NCI-H524 treated with DMSO at 0.1 percent for 48 hours (cell line): ENCODE measurements around the gene NRBF2.
A peak's percentile ranks its signal among the peaks of the same experiment; 100 is the strongest.
"Not testable (repeated sequence)": the region's sequence is repeated elsewhere in the genome, so short reads cannot be mapped to it uniquely, and the experiment has no call there.

ENCODE experiments used
- DNase-seq: peaks from one replicate; lab custom pipeline; 2025; lab: John Stamatoyannopoulos, UW

Gene NRBF2

DNA sequence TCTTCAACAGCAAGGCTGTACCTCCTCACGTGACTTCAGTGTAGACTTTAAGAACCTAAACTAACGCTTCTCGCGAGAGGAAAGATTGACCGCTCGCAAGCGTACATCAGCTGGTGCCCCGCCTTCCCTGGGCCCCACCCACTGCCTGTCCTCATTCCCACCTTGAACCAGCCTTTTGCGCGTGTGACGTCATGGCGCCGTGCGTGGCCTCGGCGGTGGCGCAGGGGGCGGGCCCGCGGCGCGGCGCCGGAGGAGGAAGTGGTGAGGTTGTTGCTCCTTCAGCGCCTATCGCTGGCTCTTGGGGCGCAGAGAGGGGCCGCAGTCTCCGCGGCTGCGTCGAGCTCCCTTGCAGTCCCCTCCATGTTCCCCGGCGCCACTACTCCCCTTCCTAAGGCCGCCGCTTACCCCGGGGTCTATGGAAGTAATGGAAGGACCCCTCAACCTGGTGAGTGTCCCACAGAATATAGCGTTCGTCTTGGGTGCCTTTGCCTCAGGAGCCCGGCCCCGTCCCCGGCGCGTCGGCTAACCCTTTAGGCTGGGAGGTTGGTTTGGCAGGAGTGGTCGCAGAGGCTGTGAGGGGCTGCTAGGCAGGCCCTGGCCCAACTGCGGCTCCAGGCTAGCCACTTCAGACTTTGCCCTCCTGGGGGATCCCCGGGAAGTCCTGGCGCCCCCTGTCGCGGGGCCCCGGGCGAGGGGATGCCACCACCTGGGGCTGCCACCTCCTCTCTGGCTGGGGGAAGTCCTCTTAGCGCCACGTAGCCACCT is at the start of gene NRBF2:
NRBF2 (plus strand) TSS at position 273 of the 765 bp plus-strand sequence; CDS start at position 416, 143 bp downstream.
- DNase-seq, result peak; percentile 65

- not testable (repeated sequence) for DNase-seq
Observed at GRCh38 chr10:63083406-63083805, 49.7 kb upstream of the NRBF2 start.

DNA sequence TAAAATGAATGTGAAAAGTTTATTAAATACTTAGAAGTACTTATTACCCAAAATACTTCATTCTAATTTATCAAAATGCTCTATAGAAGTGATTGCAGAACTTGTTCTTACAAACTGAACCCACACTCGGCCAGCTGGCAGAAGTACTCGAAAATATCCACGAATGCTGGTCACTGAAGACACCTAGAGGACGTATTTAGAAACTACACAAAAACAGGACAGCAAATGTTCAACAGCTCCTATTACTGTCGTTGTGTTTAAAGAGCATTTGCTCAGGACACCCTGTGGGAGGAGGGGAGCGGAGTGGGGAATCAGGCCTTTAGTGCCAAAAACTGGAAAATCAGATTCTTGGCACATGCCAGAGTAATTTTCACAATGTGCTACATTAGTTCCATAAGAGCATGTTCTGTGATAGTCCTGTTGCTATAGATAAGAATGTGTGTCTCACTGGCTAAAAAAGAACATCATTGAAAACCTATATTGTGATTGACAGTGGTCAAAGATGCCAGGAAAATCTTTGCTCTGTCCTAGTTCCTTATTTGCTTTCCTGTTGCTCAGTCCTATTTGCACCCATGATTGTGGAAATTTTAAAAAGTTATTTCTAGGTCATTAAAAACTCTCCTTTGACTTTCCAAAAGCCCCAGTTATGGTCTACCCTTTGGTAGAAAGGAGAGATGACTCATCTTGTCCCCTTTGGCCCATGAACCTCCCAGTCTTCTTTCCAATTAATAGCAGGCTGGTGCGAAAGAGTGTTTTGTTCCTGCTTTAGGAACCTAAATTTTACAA is 49.0 kb upstream of the NRBF2 start:
- peak; percentile 9 for DNase-seq

DNA sequence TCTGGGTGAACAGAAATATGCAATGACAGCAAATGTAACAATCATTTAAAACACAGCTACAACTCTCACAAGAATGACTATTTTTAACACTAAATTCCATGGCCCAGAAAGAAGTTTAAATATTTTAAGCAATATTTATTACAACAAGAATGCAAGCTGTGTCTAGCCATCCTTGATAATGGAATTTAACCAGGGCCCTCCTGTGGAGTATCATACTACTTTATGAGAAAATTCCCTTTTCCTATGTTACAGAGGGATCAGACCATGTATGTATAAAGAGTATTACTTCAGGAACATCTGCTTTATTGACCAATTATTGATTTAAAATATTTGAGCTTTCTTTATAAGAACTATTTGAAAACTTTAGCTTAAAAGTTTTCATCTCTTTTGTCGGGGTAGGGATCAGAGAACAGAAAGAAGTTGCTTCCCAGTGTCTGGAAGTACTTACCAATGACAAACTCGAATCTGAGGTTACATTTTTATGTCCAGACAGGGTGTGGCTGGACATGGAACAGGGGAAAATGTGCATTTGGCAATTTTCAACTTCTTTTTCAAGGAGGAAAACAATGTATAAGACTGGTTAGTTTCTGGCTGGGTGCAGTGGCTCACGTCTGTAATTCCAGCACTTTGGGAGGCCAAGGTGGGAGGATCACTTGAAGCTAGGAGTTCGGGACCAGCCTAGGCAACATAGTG is 48.3 kb upstream of the NRBF2 start:
- no peak for DNase-seq

DNA sequence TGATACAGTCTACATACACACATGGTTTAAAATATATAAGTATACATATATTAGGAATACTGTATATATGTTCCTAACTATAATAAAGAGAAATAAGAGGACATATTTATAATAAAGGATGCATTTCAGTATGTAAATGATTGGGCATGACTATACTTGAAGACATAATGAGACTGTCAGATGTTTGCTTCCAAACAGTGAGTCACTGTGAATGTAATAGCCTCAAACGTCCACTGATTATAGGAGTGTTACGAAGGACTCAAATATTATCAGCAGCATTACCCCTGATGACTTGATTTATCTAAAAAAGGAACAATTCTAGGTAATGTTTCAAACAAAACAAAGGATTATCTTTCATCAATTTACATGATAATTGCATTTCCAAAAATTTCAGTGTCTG is 39.9 kb upstream of the NRBF2 start:
- no peak for DNase-seq

GRCh38 chr10:63094405-63094804 is 38.7 kb upstream of the NRBF2 start:
- no peak for DNase-seq

- DNase-seq, result no peak
Observed at GRCh38 chr10:63094881-63095280, 38.2 kb upstream of the NRBF2 start.

DNA sequence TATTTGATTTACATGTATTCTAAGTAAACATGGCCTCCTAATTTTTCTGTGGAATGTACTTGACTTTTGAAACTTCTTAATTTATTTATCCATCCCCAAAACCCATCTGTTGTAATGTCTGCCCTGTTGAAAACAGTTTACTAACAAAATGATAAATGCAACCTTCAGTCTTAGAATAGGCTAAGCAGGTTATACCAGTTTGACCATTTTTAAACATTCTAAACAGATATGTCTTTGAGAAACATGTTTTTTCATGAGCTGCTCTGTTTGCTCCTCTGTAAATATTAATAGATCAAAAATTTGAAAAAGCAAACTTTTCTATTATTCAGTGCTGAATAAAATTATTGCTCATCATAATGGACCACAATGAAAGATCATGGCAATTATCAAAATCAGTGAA is 33.4 kb upstream of the NRBF2 start:
- no peak for DNase-seq

DNA sequence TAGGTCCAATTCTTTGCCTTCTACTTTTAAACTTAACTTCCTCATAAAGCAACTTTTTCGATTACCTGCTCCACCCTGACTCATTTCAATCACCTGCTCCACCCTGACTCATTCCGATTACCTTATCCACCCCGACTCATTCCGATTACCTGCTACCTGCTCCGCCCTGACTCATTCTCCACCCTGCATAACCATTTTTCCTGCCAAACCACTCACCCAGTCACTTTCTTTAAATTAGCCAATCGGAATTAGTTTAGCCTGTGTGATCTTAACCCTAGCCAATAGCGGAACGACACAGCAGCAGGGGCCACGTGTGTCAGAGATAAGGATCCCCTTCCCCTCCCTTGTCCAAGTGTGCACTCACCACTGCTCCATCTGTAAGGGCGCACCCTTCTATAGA is 32.0 kb upstream of the NRBF2 start:
- not testable (repeated sequence) for DNase-seq

- not testable (repeated sequence) for DNase-seq
Observed at GRCh38 chr10:63102279-63102883, 30.7 kb upstream of the NRBF2 start.

GRCh38 chr10:63103178-63103577 is 29.9 kb upstream of the NRBF2 start:
- DNase-seq, result not testable (repeated sequence)

DNA sequence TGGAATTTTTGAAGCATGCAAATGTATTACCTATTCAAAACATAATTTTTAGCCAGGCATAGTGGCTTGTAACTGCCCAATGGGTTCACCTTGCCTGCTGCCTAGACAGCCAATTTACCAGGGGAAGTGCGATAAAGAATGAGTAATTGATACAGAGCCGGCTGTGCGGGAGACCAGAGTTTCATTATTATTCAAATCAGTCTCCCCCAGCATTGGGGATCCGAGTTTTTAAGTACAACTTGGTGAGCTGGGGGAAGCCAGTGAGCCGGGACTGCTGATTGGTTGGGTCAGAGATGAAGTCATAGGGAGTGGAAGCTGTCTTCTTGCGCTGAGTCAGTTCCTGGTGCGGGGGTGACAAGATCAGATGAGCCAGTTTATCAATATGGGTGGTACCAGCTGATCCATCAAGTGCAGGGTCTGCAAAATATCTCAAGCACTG is 29.1 kb upstream of the NRBF2 start:
- DNase-seq, result no peak

- DNase-seq, result no peak
Observed at GRCh38 chr10:63105225-63106110, 27.7 kb upstream of the NRBF2 start.

DNA sequence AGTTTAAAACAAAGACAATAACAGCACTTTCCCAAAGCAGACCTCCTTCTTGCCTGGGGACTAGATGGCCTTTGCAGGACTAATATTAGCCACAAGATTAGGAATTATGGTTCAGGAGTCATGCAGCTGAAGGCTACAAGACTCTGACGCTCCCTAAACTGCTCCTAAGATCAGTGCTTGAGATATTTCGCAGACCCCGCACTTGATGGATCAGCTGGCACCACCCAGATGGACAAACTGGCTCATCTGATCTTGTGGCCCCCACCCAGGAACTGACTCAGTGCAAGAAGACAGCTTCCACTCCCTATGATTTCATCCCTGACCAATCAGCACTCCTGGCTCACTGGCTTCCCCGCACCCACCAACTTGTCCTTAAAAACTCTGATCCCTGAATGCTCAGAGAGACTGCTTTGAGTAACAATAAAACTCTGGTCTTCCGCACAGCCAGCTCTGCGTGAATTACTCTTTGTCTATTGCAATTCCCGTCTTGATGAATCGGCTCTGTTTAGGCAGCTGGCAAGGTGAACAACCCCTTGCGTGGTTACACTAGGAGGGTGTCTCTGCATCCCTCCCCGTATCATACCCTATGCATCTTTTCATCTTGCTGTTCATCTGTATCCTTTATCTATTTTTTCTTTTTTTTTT is 26.9 kb upstream of the NRBF2 start:
- no peak for DNase-seq

DNA sequence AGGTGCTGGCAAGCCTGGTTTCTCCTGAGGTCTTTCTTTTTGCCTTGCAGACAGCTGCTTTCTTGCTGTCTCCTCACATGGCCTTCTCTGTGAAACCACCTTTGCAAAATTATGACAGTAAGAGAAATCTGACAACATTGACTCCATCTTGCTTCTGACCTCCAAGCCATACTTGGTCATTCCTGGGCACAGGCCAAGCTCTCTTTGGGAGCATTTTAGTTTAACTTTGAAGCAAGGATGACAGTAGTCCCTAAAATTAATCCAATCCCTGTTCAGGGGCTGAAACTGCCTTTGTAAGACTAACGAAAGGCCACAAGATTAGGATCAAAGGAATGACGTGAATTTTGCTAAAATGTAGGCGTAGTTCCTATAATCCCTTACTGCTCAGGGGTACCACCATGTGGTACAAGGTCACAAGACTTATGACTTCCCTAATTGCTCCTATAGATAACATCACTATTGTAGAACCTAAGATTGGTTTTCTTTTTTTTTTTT is 25.1 kb upstream of the NRBF2 start:
- no peak for DNase-seq

DNA sequence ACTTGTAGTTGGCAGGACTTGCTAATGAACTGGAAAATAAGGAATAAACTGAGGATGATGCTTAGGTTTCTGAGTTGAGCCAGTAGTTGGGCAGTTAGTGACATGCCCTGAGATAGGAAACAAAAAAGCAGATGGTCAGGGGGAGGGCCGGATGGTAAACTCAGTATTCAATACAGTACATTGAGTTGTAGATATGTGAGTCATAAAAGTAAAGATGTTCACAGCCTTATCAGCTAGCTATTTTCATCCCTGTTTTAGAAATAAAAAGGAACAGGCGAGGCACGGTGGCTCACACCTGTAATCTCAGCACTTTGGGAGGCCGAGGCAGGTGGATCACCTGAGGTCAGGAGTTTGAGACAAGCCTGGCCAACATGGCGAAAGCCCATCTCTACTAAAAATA is 22.2 kb upstream of the NRBF2 start:
- DNase-seq, result no peak

- DNase-seq, result no peak
Observed at GRCh38 chr10:63114031-63114814, 18.9 kb upstream of the NRBF2 start.

DNA sequence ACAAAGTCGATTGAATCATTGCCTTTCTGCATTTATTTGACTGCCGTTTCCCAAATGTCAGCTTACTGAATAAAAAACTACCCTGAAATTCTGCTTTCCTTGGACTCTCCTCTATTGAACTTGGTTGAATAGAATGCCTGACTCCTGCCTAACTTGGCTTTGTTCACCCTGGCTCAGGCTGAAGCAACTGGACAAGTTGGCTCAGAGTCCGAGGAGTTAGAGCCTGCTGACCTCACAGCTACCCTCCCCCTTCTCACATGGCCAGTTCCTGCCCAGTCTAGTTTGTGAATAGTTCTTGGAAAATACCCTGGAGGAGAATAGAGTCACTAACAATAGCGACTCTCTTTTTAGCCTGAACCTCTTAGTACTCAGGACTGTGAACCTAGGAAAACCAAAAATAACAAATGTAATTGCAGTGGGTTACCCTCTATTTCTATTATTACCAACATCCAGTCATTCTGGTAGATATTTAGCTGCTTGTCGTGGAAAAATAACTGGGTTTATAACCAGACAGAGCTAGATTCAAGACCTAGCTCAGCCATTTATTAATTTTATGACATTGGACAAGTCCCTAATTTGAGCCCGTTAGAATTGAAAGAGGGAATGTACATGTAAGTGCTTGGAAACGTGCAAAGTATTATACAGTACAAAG is 17.3 kb upstream of the NRBF2 start:
- no peak for DNase-seq

DNA sequence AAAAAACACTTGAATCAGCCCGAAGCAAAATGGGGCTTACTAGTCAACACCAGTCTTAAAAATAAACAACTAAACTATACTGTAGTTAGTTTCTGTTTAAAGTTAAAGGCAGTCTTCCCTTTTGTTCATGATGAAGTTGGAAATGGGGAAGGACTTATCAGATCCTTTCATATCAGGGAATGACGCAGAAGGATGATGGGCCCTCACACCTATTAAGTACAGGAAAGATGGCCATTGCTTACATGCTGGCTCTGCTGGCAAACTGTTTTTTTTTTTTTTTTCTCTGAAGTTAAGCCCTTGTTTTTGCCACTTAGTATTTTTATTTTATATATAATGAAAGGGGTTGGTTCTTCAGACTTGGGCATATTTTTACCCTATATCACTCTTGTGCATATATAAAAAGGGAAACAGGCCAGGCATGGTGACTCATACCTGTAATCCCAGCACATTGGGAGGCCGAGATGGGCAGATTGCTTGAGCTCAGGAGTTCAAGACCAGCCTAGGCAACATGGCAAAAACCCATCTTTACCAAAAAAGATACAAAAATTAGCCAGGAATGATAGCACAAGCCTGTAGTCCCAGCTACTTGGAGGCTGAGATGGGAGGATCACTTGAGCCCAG is 16.6 kb upstream of the NRBF2 start:
- no peak for DNase-seq
